ENCODE measurements around the gene TSPEAR.
A peak's percentile ranks its signal among the peaks of the same experiment; 100 is the strongest.

Gene TSPEAR

GRCh38 chr21:44711327-44712202 lies at the start of gene TSPEAR:
TSS of gene TSPEAR (minus strand) at chr21:44711572. CDS start at chr21:44711514, 58 bp downstream.
- DNase-seq = no peak

- DNase-seq = no peak
These were observed 49.0 kb upstream of the TSPEAR start for GRCh38 chr21:44760376-44760775.

GRCh38 chr21:44759628-44760285 lies 48.4 kb upstream of the TSPEAR start:
- DNase-seq = no peak

DNA sequence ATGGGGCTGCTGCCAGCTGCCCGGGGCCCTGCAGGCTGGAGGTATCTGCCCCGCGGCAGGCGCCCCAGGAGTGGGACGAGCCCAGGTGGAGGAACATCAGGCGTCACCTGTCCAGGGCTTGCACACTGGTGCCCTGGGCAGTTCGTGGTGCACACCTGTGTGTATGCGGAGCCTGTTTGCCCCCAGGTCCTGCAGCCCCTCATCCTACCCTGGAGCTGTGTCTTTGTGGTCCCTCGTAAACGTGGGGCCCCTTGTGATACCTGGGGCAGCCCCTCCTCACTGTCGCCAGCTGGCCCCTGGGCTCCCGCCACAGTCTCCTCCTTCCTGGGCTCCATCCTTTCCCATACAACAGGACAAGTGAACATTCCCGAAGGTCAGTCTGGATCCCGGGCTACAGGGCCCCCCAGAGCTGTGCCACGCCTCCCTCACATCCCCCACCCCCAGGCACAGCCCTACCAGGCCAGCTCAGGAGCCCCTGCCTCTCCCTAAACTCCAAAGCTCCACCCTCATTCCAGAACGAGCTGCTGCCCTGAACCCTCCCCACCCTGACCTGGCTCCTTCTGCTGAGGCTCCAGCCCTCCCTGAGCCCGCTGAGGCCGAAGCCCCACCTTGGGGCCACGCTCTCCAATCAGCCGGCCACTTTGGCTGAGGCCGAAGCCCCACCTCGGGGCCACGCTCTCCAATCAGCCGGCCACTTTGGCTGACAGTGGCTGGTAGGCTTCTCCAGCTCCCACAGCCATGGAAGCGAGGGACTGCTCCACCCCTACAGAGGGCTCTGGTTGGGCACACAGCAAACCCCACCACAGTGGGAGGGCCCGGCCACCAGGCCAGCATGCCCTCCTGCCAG lies 47.6 kb upstream of the TSPEAR start:
- no peak for DNase-seq

- no peak for DNase-seq
These were observed 46.8 kb upstream of the TSPEAR start for GRCh38 chr21:44758141-44758561.

DNA sequence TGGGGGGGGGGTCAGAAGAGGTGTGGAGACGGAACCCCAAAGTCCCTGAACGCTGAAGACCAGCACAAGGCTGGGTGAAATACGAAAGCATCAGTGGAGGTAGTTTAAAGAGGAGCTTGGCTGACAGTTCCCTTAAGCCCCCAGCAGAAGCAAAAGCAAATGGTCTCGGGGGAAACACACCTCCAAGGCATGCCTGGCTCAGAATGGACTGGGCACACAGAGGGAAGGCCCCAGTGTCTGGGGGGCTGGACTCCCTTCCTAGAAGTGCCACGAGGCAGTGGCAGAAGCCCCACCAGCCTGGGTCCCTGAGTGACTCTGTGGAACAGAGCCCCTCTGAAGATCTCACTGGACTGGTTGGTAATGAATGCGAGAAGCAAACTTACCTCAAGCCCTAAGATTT lies 46.4 kb upstream of the TSPEAR start:
- DNase-seq = no peak

- no peak for DNase-seq
These were observed 45.2 kb upstream of the TSPEAR start for GRCh38 chr21:44756423-44757185.

DNA sequence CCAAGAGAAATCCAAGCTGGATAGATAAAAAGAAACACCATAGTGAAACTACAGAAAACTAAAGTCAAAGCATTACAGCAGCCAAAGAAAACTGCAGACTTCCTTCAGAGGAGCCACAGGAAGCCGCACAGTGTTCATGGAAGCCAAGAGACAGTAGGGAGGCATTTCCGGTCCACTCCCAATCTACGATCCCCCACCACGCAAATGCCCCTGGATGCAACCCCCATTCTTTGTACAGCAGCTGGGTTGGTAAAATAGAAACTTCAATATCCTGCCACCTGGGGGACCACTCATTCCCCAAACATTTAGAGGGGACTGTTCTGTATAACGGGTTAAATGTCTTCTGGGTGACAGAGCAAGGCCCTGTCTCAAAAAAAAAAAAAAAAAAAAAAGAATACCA lies 43.9 kb upstream of the TSPEAR start:
- peak in 1 of 2 donors; percentile 34 for DNase-seq

DNA sequence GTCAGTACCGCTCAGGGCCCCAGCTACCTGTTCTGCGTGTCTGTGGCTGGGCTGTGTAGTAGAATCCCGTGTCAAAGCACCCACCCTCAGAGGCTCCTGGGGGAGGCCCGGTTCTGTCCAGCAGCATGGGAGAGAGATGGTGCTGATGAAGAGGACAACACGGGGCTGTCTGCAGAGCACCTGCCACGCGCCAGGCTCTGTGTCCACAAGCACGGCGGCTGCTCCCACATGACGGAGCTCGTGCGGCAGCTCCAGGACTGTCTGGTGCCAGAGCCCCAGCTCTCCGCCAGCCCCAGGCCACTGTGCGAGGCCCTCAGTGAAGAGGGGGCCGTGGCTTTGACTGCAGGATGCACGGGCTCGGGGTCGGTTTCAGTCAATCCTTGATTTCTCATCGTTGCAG lies 42.0 kb upstream of the TSPEAR start:
- DNase-seq = no peak

DNA sequence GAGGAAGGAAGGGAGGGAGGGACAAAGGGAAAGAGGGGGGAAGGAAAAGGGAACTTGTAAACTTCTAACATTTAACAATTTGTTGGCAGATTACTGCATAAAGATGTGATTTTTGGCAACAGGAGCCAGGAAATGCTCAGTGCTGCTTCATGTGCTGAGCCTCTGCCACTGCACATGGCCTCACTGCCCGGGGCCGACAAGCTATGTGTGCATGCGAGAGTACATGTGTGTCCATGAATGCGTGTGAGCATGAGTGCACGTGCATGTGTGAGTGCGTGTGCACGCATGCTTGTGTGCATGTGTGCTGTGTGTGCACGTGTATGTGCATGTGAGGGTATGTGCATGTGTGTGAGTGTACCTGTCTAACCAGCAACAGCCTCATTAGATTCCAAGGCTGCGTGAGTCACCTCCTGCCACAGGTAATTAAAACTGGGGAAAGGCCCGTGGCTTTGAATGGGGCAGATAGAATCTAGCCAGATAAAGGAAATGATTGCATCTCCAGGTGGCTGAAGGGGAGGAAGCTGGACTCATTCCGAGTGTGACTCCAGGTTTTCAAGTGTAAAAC lies 41.4 kb upstream of the TSPEAR start:
- no peak for DNase-seq

GRCh38 chr21:44751799-44752636 lies 40.6 kb upstream of the TSPEAR start:
- no peak for DNase-seq

- DNase-seq = no peak
These were observed 39.9 kb upstream of the TSPEAR start for GRCh38 chr21:44751186-44751798.

GRCh38 chr21:44750675-44751025 lies 39.3 kb upstream of the TSPEAR start:
- DNase-seq = no peak

DNA sequence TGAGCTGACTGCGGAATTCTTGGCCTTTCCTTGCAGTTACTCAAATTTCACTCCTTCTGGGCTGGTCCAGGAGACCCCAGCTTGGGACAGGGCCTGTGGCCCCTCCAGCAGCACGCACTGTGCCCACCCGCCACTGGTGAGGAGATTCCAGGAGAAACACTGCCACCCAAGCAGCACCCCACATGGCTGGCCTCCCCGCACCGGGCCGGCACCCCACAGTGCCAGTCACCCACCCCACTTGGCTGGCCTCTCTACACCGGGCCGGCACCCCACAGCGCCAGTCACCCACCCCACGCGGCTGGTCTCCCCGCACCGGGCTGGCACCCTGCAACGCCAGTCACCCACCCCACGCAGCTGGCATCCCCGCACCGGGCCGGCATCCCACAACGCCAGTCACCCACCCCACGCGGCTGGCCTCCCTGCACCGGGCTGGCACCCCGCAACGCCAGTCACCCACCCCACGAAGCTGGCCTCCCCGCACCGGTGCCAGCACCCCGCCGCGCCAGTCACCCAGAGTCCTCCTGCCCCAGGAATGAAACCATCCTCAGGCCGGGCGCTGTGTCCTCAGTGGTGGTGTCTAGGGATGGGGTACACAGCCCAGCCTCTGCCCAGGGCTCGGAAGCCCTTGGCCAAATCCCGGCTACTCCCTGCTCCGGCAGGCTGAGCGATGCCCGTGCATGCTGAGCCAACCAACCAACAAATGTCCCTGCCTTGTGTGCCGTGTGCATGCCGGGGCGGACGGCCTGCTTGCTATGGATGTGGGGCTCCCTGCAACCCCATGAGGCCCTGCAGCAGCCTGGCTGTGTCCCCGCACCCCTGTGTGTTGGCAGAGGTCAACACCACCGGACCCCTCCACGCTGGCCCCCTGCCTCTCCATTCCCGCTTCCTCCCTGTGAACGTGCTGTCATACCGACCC lies 38.6 kb upstream of the TSPEAR start:
- no peak for DNase-seq

DNA sequence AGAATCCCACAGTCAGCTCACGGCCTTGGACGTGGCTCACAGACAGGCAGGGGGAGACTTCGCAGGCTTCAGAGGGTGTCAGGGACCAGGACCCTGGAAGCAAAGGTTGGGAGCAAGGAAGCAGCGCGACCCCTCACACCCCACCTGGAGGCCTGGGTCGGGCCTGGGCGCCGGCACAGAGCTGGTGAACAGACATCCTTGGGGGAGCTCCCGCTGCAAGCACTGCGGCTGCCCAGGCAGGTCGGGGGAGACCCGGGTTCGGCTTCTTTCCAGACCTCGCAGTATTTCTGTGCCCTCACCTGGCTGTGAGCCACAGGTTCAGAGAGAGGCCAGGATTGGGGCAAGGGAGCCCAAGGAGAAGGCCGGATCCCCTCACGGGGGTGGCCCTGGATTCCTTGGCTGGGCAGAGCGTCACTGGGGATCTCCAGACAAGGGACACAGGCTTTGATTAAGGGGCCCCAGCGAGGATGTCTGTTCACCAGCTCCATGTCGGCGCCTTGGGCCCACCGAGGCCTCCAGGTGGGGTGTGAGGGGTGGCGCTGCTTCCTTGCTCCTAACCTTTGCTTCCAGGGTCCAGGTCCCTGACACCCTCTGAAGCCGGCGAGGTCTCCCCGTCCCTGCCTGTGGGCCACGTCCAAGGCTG lies 37.9 kb upstream of the TSPEAR start:
- no peak for DNase-seq

DNA sequence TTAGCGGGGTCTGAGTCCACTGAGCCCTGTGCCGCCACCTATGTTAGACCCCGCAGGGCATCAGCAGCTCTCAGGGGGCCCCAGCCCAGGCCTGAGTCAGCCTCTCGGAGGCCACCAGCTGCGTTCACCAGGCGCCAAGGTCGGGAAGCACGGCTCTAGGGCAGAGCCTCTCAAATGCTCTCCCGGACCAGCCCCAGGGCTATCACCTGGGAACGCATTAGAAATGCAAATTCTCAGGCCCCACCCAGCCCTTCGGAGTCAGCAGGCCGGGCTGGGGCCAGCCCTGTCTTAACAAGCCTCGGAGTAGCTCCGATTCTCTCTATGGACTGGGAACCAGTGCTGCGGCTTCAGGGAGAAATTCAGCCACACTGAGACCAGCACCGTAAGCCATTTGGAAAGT lies 37.2 kb upstream of the TSPEAR start:
- DNase-seq = no peak

- DNase-seq = no peak
These were observed 31.2 kb upstream of the TSPEAR start for GRCh38 chr21:44742418-44743153.

- no peak for DNase-seq
These were observed 30.5 kb upstream of the TSPEAR start for GRCh38 chr21:44741921-44742320.

DNA sequence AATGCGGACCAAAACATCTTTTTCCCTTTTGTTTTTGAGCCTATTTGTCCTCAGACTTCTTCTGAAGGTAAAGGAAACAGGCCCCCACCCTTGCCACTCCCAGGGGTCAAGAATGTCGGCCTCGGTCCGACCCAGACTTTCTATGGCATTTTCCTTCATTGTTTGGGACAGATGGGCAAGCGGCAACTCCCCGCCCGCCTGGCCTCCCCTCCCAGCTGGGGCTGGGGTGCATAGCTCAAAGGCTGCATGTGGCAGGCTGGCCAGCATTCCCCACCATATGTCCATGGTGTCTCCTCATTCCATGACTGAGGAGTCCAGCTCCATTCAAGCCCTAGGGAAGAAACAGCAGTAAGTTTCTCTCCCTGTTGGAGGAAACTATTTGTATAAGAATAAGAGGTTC lies 29.4 kb upstream of the TSPEAR start:
- DNase-seq = no peak

Data from stimulated activated CD4-positive, alpha-beta T cell treated with anti-CD3 and anti-CD28 coated beads, Interleukin-2, amount 100 ng/mL, for 24 hours (primary cell).